ENCODE results near the gene WDR70.
A peak's percentile ranks its signal among the peaks of the same experiment; 100 is the strongest.

The WDR70 gene

DNA sequence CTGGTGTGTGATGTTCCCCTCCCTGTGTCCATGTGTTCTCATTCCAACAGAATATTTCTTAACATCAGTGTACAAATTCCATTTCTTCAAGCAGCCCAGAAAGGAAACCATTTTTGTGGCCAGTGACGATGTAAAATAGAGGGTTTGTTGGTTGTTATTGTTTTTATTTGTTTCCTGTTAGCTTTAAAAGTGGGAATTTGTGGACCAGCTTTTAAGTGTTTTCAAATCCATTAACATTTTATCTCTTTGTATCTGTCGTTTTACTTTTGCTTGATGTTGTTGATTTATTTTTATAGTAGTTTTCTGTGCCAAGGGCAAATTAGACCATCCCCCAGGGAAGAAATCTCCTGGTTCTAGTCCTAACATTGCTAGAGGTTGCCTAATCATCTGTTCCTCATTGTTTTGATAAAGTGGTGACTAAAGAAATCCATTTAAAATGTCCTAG lies 360.7 kb downstream of the WDR70 start:
- DNase-seq (ENCODE audit: low read depth in 2 of 2), result peak; percentile 73 to 91
- no peak overlapping the region for H3K4me3 ChIP-seq (replicated peaks in 1 of 2; ENCODE audit: low read depth in 2 of 2, low read length in 2 of 2)
- TF ChIP-seq, protein P1, sequence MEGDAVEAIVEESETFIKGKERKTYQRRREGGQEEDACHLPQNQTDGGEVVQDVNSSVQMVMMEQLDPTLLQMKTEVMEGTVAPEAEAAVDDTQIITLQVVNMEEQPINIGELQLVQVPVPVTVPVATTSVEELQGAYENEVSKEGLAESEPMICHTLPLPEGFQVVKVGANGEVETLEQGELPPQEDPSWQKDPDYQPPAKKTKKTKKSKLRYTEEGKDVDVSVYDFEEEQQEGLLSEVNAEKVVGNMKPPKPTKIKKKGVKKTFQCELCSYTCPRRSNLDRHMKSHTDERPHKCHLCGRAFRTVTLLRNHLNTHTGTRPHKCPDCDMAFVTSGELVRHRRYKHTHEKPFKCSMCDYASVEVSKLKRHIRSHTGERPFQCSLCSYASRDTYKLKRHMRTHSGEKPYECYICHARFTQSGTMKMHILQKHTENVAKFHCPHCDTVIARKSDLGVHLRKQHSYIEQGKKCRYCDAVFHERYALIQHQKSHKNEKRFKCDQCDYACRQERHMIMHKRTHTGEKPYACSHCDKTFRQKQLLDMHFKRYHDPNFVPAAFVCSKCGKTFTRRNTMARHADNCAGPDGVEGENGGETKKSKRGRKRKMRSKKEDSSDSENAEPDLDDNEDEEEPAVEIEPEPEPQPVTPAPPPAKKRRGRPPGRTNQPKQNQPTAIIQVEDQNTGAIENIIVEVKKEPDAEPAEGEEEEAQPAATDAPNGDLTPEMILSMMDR (IDR thresholded peaks at IDR 0.05; ENCODE audit: low read depth, low read length), result no peak

DNA sequence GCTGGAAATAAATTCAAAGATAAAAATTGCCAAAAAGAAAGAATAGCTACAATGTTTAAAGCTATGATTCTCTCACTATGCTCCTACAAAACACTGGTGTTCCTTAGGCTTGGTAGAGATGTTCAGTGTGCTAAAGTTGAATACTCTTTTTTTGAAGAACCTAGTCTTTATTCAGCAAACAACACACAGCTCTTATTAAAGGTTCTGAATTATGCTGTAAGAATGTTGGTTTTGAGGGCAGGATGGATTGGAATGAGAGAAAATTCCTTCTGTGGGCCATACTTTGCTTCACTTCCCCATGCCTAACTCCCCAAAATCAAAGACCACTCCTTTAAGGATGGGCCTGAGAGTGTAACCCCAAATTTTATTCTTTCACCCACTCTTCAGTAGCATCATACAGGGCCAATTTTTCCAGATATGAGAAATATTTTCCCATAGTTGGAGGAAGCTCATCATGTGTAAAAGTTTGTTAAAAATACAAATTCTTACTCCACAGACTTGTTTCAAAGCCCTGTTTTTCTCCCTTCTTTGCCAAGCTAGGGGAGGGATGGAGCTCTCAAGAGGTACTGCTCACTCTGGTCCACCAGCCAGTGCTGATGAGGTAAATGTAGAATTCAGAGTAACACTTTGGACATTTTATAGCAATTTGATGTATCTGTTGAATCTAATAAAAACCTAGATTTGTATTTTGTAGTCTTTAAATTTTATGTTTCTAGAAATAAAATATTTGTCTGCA lies 361.4 kb downstream of the WDR70 start:
- H3K4me3 ChIP-seq (replicated peaks in 1 of 2; ENCODE audit: low read depth in 2 of 2, low read length in 2 of 2), result no peak overlapping the region
- peak; percentile 62 to 80 for DNase-seq (ENCODE audit: low read depth in 2 of 2)

DNA sequence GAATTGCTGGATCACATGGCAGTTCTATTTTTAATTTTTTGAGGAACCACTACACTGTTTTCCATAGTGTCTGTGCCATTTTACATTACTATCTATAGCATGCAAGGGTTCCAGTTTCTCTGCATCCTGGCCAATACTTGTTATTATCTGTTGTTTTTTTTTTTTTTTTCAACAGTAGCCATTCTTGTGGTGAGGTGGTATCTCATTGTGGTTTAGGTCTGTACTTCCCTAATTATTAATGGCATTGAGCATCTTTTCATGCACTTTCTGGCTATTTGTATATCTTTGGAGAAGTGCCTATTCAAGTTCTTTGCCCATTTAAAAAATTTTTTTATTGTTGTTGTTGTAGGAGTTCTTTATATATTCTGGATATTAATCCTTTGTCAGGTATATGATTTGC lies 363.0 kb downstream of the WDR70 start:
- TF ChIP-seq, protein P1 (IDR thresholded peaks at IDR 0.05; ENCODE audit: low read depth, low read length), result no peak

More for the DNA sequence above, 361.4 kb downstream of the WDR70 start:
- TF ChIP-seq, protein P1 (IDR thresholded peaks at IDR 0.05; ENCODE audit: low read depth, low read length), result no peak

DNA sequence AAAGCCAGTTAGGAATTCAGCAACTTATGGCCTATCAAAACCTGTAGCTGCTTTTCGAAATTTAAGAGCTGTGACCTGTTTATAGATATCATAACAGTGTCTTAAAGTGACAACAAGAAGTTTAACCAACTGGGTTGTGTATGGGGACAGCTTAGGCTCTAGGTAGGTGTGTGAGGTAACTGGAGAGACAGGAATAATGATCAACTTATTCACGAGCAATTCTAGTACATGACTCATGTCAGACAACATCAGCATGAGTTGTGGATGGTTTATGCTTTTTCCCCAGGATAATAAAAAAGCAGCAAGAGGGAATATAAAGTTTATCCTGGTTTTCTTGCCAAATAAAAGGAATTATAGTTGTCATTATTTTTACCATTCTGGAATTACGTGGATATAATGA lies 372.1 kb downstream of the WDR70 start:
- H3K4me3 ChIP-seq (replicated peaks in 1 of 2; ENCODE audit: low read depth in 2 of 2, low read length in 2 of 2), result no peak overlapping the region
- TF ChIP-seq, protein P1 (IDR thresholded peaks at IDR 0.05; ENCODE audit: low read depth, low read length), result no peak
- DNase-seq (ENCODE audit: low read depth in 2 of 2), result peak in 1 of 2 donors; percentile 55

More for the DNA sequence above, 363.0 kb downstream of the WDR70 start:
- no peak overlapping the region for H3K4me3 ChIP-seq (replicated peaks in 1 of 2; ENCODE audit: low read depth in 2 of 2, low read length in 2 of 2)
- no peak for DNase-seq (ENCODE audit: low read depth in 2 of 2)

DNA sequence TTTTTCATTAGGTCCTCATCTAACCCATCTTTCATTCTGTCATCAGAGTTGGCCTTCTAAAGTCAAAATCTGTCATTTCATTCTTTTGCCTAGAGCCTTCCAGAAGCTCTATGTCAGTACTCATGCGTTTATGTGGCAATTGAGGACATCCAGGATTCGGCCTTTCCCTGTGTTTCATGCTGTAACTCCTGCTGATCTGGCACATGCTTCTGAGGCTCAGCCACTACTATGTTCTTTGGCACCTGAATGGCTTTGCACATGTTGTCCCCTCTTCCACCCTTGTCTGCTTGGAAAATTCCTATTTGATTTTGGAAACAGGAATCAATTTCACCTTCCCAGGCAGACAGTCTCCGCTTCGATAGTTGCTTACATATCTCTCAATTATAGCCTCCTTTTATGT lies 375.9 kb downstream of the WDR70 start:
- TF ChIP-seq, protein P1 (IDR thresholded peaks at IDR 0.05; ENCODE audit: low read depth, low read length), result no peak
- no peak overlapping the region for H3K4me3 ChIP-seq (replicated peaks in 1 of 2; ENCODE audit: low read depth in 2 of 2, low read length in 2 of 2)
- no peak for DNase-seq (ENCODE audit: low read depth in 2 of 2)

DNA sequence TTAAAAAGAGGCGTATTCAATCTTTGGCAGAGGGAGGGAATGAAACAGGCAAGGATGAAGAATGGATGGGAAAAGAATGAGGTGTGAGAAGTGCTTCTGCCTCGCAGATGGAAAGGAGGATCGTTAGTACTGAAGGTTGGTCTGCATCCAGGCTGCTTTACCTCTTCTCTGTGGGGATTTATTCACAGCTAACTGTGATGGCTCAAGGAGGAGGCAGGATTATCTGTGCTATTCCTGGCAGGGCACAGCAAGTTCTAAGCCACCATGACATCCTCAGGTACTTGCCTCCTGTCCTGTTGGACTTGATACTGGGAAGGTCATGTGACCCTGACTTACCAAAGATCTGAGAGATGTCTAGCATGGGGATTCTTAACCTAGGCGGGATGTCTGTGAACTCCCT lies 376.5 kb downstream of the WDR70 start:
- no peak for DNase-seq (ENCODE audit: low read depth in 2 of 2)
- TF ChIP-seq, protein P1 (IDR thresholded peaks at IDR 0.05; ENCODE audit: low read depth, low read length), result no peak
- no peak overlapping the region for H3K4me3 ChIP-seq (replicated peaks in 1 of 2; ENCODE audit: low read depth in 2 of 2, low read length in 2 of 2)
